Astrocyte (in vitro differentiated cells and primary cell): ENCODE data around the gene CHAD.

Experiments
- EZH2 ChIP-seq: IDR thresholded peaks from 2 replicates; pipeline ENCODE4 v1.6.1; 2012; ENCODE audit warnings: mild to moderate bottlenecking, low read length, inconsistent platforms; ENCODE audit not compliant: insufficient read depth
- TF ChIP-seq, protein P1 (sequence below): IDR thresholded peaks from 2 replicates; pipeline ENCODE4 v1.5.1; 2011; ENCODE audit warnings: low read depth, mild to moderate bottlenecking, inconsistent platforms, low read length, moderate library complexity; ENCODE audit not compliant: insufficient read depth

DNA sequence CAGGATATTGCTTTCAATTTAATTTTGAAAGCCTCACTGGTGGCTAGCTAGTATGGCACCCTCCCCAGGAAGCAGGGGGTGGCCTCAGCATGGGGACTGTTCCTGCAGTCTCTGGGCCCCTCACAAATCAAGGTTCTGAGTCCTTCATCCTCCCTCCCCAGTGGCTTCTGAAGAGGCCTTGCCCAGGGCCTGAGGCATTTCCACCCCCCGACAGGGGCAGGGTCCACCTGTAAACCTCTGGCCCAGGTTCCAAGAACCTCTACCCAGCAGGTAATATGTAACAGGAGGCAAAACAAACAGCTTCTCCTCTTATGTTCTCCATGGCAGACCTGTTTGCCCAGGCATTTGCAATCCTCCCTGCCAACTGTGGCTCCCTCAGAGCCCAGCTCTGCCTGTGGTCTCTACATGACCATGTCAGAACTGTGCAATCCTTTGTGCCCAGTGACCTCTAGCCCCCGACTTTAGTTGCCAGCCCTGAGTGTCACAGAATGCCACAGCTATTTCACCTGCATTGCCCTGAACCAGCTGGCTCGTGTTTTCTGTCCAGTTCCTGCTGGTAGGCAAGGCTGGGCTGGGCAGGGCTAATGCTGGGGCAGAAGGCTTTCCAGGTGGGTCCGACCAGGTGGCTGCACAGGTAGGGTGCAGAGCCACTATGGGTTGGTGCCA lies 28.4 kb downstream of the CHAD start:
- TF ChIP-seq, protein P1, sequence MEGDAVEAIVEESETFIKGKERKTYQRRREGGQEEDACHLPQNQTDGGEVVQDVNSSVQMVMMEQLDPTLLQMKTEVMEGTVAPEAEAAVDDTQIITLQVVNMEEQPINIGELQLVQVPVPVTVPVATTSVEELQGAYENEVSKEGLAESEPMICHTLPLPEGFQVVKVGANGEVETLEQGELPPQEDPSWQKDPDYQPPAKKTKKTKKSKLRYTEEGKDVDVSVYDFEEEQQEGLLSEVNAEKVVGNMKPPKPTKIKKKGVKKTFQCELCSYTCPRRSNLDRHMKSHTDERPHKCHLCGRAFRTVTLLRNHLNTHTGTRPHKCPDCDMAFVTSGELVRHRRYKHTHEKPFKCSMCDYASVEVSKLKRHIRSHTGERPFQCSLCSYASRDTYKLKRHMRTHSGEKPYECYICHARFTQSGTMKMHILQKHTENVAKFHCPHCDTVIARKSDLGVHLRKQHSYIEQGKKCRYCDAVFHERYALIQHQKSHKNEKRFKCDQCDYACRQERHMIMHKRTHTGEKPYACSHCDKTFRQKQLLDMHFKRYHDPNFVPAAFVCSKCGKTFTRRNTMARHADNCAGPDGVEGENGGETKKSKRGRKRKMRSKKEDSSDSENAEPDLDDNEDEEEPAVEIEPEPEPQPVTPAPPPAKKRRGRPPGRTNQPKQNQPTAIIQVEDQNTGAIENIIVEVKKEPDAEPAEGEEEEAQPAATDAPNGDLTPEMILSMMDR, result no peak
- no peak for TF ChIP-seq EZH2
